ENCODE measurements around the gene CORO6. TPM values are rescaled to one million over a fixed set of nuclear protein-coding genes. Genes with fewer than 3 reads are reported as not detected.

CORO6 gene
- polyA plus RNA-seq, 2 of the 4 experiments (the other 2 are of a cell fraction) = 5.0 to 10.1 TPM

DNA sequence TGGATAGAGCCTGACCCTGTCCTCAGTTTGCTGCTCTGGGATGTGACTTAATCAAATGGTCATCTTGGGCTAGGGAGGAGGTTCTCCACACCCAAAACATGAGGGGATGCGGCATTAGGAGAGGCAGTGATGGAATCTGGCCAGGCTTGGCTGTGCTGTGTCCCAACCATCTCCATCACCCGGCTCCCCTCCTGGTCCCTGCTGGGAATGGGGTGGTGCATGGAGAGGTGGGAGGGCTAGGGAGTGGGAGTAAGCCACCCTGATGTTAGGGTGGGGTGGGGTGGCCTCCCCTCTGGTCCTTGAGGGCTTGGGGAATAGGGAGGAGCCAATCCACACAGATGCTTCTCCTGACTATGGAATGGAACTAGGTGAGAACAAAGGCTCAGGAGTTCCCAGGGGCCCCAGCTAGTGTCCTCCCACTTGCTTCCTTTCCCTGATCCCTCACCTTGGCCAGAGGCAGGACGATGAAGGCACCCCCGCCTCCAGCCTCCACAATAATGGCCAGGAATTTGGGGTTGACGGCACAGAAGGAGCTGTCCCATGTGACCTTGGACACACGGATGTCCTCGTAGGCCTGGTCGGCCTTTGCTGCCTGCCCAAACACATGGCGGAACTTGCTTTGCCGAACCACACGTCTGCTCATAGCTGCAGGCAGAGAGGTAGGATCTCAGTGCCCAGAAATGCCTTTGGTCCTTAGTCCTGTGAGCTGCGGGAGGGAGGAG, 1.8 kb downstream of the CORO6 start:
- FAIRE-seq = no peak
- POLR2A ChIA-PET = no interaction called here
- no peak for ATAC-seq

DNA sequence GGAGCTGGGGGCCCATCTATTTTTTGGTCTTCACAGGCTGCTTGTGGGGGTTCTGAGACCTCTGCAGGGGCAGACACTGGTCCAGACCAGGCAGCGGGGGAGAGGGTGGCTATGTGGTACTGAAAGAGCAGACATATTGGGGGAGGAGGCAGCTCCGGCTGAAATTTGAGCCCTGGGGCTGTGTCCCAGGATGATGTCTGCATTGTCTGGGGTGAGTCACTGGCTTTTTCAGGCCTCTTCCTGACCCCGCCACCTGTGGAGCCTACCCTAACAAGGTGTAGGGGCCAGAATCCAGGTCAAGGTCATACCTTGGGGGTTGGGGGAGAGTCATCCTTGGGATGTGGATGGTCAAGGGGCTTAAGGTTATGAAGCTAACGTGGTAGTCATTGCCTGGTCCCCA, 2.4 kb downstream of the CORO6 start:
- peak; percentile 55 to 57 for DNase-seq (ENCODE audit: low read depth in 1 of 2, low spot score in 1 of 2)
- TF ChIP-seq ZSCAN20 (CRISPR knock-in tag; IDR thresholded peaks at IDR 0.05) (no peak), ZNF302 (CRISPR knock-in tag; IDR thresholded peaks at IDR 0.05) (no peak), FOSL2 (IDR thresholded peaks at IDR 0.05) (no peak), FOSL2 (CRISPR knock-in tag; IDR thresholded peaks at IDR 0.05) (peak; percentile 67), EHMT2 (IDR thresholded peaks at IDR 0.05; ENCODE audit: low read depth) (no peak), FOSB (CRISPR knock-in tag; IDR thresholded peaks at IDR 0.05) (no peak), ESRRA (IDR thresholded peaks at IDR 0.05; ENCODE audit: borderline replicate concordance, low read length) (peak; percentile 65; the same call in 1 of the 2 replicates), RNF2 (IDR thresholded peaks at IDR 0.05; ENCODE audit: borderline replicate concordance, low read depth) (no peak)
- H3K4me1 ChIP-seq = peaks cover 49% of the 10 kb centered on the region
- H3K27ac ChIP-seq = peak overlapping the region; percentile 37 to 63; a peak in 5 of 6 replicates
- POLR2A ChIA-PET = no interaction called here
- no peaks in the 10 kb centered on the region for H3K9me3 ChIP-seq
- 72% methylated on average over 4 of the region's 4 CpGs for WGBS (ENCODE audit: missing lambda C conversion rate)
- H3K4me3 ChIP-seq = no peak overlapping the region
- FAIRE-seq = no peak
- ATAC-seq = no peak
- peak overlapping the region; percentile 47 for H3K4me2 ChIP-seq
- CTCF ChIA-PET = interaction anchor here (0.9 to 23.2 kb wide), 10 partner anchors 13 to 473 kb away, joined by 3 to 447 read pairs (median 18); partner anchors contain the start of genes ABHD15, ANKRD13B, SSH2 and TP53I13

More for the DNA sequence above, 1.8 kb downstream of the CORO6 start:
- Histone ChIP-seq H3K4me1 (peaks cover 43% of the 10 kb centered on the region), H3K27ac (no peak overlapping the region), H3K4me2 (peak overlapping the region; percentile 47; the same call in 2 of the 3 replicates), H3K9me3 (no peaks in the 10 kb centered on the region), H3K4me3 (no peak overlapping the region)
- 94% methylated on average over 12 of the region's 12 CpGs for WGBS (ENCODE audit: missing lambda C conversion rate)
- DNase-seq (ENCODE audit: low read depth in 1 of 2, low spot score in 1 of 2) = no peak
- CTCF ChIA-PET = interaction anchor here (0.8 to 23.2 kb wide), 11 partner anchors 8 to 473 kb away, joined by 3 to 447 read pairs (median 7); partner anchors contain the start of genes ABHD15, ANKRD13B, SSH2 and TP53I13
- no peak for TF ChIP-seq CHD4 (IDR thresholded peaks at IDR 0.05; ENCODE audit: borderline replicate concordance)
- TF ChIP-seq ZNF302 (CRISPR knock-in tag; IDR thresholded peaks at IDR 0.05) = no peak
- no peak for TF ChIP-seq HOXB5 (CRISPR knock-in tag; IDR thresholded peaks at IDR 0.05)
- no peak for TF ChIP-seq BHLHE40 (IDR thresholded peaks at IDR 0.05; ENCODE audit: low read depth, low read length)
- no peak for TF ChIP-seq NR3C1 (IDR thresholded peaks at IDR 0.05)
- TF ChIP-seq CBX2 (IDR thresholded peaks at IDR 0.05; ENCODE audit: borderline replicate concordance, low read depth) = no peak
- TF ChIP-seq ESRRA (IDR thresholded peaks at IDR 0.05; ENCODE audit: borderline replicate concordance, low read length) = no peak
- TF ChIP-seq FOSB (CRISPR knock-in tag; IDR thresholded peaks at IDR 0.05) = no peak
- TF ChIP-seq MAFK (IDR thresholded peaks at IDR 0.05; ENCODE audit: partially characterized antibody) = no peak
- no peak for TF ChIP-seq ZC3H11A (IDR thresholded peaks at IDR 0.05)
- TF ChIP-seq RNF2 (IDR thresholded peaks at IDR 0.05; ENCODE audit: borderline replicate concordance, low read depth) = no peak
- TF ChIP-seq, protein P1, sequence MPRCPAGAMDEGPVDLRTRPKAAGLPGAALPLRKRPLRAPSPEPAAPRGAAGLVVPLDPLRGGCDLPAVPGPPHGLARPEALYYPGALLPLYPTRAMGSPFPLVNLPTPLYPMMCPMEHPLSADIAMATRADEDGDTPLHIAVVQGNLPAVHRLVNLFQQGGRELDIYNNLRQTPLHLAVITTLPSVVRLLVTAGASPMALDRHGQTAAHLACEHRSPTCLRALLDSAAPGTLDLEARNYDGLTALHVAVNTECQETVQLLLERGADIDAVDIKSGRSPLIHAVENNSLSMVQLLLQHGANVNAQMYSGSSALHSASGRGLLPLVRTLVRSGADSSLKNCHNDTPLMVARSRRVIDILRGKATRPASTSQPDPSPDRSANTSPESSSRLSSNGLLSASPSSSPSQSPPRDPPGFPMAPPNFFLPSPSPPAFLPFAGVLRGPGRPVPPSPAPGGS (IDR thresholded peaks at IDR 0.05) = no peak
- no peak for TF ChIP-seq EHF (CRISPR knock-in tag; IDR thresholded peaks at IDR 0.05)
- no peak for TF ChIP-seq KDM5A (IDR thresholded peaks at IDR 0.05)
- TF ChIP-seq, protein P2, sequence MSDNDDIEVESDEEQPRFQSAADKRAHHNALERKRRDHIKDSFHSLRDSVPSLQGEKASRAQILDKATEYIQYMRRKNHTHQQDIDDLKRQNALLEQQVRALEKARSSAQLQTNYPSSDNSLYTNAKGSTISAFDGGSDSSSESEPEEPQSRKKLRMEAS (IDR thresholded peaks at IDR 0.05) = no peak
- no peak for TF ChIP-seq RARB (CRISPR knock-in tag; IDR thresholded peaks at IDR 0.05)
- no peak for TF ChIP-seq FOSL2 (IDR thresholded peaks at IDR 0.05)
- TF ChIP-seq FOSL2 (CRISPR knock-in tag; IDR thresholded peaks at IDR 0.05) = no peak
- no peak for TF ChIP-seq ZFP36 (IDR thresholded peaks at IDR 0.05; ENCODE audit: borderline replicate concordance, partially characterized antibody)
- no peak for TF ChIP-seq CBX8 (IDR thresholded peaks at IDR 0.05)

DNA sequence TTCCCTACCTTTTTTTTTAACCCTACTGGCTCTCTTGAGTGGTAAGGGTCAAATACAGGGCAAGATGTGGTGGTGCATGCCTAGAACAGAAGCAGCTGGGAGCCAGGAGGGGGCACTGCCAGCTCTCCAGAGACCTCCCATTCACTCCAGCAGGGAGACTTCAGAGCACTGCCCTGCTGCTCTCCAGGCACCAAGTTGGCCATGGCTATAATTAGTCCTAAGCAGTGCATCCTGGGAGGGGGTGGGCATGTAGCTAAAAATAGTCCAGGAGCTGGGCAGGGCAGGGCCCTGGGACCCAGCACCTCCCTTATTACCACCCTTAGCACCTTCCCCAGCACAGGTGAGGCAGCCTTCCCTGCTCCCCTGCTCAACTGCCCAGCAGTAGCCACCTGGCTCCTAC, 3.5 kb downstream of the CORO6 start:
- DNase-seq (ENCODE audit: low read depth in 1 of 2, low spot score in 1 of 2) (peak in 1 of 2 experiments; percentile 73), FAIRE-seq (no peak), ATAC-seq (peak; percentile 3 to 17; a peak in 3 of 6 replicates)
- Histone ChIP-seq H3K9me3 (no peaks in the 10 kb centered on the region), H3K4me1 (peaks cover 49% of the 10 kb centered on the region), H3K27ac (peak overlapping the region in 1 of 2 experiments; percentile 63; a peak in 3 of 6 replicates), H3K4me2 (peak overlapping the region; percentile 47; the same call in 1 of the 3 replicates), H3K4me3 (no peak overlapping the region)
- TF ChIP-seq, protein P1 (IDR thresholded peaks at IDR 0.05) = no peak
- TF ChIP-seq, protein P3, sequence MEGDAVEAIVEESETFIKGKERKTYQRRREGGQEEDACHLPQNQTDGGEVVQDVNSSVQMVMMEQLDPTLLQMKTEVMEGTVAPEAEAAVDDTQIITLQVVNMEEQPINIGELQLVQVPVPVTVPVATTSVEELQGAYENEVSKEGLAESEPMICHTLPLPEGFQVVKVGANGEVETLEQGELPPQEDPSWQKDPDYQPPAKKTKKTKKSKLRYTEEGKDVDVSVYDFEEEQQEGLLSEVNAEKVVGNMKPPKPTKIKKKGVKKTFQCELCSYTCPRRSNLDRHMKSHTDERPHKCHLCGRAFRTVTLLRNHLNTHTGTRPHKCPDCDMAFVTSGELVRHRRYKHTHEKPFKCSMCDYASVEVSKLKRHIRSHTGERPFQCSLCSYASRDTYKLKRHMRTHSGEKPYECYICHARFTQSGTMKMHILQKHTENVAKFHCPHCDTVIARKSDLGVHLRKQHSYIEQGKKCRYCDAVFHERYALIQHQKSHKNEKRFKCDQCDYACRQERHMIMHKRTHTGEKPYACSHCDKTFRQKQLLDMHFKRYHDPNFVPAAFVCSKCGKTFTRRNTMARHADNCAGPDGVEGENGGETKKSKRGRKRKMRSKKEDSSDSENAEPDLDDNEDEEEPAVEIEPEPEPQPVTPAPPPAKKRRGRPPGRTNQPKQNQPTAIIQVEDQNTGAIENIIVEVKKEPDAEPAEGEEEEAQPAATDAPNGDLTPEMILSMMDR (IDR thresholded peaks at IDR 0.05) = peak; percentile 29; the same call in 2 of the 3 replicates
- TF ChIP-seq RAD21 (conservative IDR thresholded peaks at IDR 0.05 in 1 of 2, IDR thresholded peaks at IDR 0.05 in 1 of 2) = peak in 1 of 2 experiments; percentile 53; a peak in 2 of 5 replicates
- ChIA-PET POLR2A (no interaction called here), CTCF (interaction anchor here (1.2 to 23.2 kb wide), 9 partner anchors 12 to 311 kb away, joined by 4 to 447 read pairs (median 31); partner anchors contain the start of genes ABHD15, ANKRD13B, SSH2 and TP53I13)

Measured in A549 (cell line).